ENCODE data around the gene SLFN12L.

The SLFN12L gene

DNA sequence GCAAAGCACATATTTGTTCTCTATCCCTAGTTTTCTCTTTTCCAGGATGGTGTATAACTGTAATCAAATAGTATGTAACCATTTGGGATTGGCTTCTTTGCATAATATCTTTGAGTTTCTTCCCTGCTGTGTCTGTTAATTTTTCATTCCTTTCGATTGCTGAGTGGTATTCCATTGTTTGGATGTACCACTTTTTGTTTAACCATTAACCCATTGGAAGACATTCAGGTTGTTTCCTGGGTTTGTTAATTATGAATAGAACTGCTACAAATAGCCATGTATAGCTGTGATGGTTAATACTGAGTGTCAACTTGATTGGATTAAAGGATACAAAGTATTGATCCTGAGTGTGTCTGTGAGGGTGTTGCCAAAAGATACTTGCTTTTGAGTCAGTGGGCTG is 84.3 kb downstream of the SLFN12L start:
- DNase-seq (ENCODE audit: low spot score): no peak
- TF ChIP-seq, protein P1, sequence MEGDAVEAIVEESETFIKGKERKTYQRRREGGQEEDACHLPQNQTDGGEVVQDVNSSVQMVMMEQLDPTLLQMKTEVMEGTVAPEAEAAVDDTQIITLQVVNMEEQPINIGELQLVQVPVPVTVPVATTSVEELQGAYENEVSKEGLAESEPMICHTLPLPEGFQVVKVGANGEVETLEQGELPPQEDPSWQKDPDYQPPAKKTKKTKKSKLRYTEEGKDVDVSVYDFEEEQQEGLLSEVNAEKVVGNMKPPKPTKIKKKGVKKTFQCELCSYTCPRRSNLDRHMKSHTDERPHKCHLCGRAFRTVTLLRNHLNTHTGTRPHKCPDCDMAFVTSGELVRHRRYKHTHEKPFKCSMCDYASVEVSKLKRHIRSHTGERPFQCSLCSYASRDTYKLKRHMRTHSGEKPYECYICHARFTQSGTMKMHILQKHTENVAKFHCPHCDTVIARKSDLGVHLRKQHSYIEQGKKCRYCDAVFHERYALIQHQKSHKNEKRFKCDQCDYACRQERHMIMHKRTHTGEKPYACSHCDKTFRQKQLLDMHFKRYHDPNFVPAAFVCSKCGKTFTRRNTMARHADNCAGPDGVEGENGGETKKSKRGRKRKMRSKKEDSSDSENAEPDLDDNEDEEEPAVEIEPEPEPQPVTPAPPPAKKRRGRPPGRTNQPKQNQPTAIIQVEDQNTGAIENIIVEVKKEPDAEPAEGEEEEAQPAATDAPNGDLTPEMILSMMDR (IDR thresholded peaks at IDR 0.05): no peak
- Histone ChIP-seq H3K27ac (no peak overlapping the region), H3K4me3 (no peak overlapping the region)

DNA sequence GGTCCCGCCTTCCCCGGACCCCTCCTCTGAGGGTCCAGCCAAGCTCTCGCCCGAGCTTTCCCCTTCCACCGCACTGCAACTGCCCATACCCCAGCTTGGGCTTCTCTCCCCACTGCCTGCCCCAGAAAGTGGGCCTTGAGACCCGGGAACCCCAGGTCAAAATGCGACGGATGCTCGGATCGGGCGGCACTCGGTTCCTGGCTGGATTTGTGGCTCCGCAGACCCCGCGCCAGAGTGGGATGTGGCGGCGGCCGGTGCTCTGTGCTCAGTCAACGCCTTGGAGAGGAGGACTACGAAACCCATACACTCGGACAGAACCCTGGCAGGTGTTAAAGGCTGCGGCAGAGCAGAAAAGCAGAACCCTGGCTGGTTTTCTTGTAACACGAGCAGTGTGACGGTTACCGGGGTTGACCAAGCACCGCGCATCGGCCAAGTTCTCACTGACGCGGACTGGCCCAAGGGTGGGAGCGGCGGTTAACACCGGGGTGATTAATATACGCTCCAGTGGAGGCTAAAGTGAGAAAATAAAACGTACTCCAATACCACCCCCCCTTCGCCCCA is 88.0 kb downstream of the SLFN12L start:
- no peak for DNase-seq (ENCODE audit: low spot score)
- no peak overlapping the region for H3K27ac ChIP-seq
- TF ChIP-seq, protein P1 (IDR thresholded peaks at IDR 0.05): no peak
- peak overlapping the region; percentile 85 for H3K4me3 ChIP-seq

DNA sequence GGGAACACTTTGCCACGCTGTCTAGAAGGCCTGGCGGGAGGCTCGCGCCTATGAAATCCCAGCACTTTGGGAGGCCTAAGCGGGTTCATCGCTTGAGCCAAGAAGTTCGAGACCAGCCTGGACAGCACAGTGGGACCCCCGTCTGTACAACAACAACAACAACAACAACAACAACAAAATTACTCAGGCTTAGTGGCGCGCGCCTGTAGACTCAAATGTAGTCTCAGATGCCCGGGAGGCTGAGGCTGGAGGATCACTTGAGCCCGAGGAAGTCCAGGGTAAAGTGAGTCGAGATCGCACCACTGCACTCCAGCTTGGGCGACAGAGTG is 88.6 kb downstream of the SLFN12L start:
- TF ChIP-seq, protein P1 (IDR thresholded peaks at IDR 0.05): no peak
- Histone ChIP-seq H3K4me3 (peak overlapping the region; percentile 85), H3K27ac (no peak overlapping the region)
- no peak for DNase-seq (ENCODE audit: low spot score)

DNA sequence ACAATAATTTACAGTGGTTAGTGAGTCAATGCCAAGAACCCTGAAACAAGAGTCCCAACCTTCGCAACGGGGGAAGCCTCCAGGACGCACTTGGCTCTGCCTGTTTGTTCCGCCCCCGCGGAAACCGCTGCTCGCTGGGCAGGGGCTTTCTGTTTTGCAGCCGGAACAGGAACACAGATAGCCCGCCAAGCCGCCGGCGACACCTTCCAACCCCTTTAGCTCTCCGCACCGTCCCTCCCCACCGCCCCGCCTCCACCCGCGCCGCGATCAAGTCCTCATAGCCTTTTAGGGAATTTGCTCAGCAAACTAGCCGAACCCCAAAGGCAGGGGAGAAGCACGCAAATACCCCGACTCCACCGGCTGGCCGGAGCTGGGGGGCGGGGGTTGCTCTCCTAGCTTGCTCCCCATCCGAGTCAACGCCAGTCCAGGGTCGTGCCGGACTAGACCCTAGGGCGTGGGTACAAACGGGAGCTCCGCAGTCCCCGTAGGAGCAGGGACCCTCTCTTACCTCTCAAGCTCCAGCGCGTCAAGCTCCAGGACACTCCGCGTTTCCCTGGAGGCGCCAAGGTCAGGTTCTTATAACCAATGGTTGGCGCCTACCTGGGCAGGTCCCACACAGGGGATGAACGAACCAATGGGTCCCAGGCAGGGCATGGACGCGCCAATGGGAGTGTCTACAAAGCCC is 89.1 kb downstream of the SLFN12L start, which contains the start of gene SLFN13:
Gene SLFN13 (minus strand): TSS at position 553 of the 685 bp plus-strand sequence. CDS start 3,086 bp downstream, outside the sequence.
- Histone ChIP-seq H3K4me3 (peak within 1 kb of the TSS; percentile 85), H3K27ac (peak within 1 kb of the TSS in 1 of 2 donors; percentile 66)
- DNase-seq (ENCODE audit: low spot score): peak; percentile 78
- TF ChIP-seq, protein P1 (IDR thresholded peaks at IDR 0.05): no peak

DNA sequence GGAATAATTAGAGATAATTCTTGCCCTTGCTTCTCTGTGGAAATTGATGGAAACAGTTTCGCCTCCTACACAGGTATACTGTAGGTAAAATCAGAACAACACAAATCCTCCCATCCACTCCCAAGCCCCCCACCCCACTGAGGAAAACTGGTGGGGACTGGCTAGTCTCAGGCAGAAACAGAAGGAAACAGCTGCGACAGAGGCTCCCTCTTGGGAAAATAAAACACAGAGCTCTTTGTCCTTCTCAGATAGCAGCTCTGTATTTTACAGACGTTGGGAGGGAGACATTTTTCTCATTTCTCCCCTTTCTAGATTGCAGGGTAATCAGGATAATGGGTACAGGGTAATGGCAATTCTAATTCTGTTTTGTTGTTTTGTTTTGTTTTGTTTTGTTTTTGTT is 90.0 kb downstream of the SLFN12L start:
- TF ChIP-seq, protein P1 (IDR thresholded peaks at IDR 0.05): no peak
- Histone ChIP-seq H3K27ac (no peak overlapping the region), H3K4me3 (no peak overlapping the region)
- DNase-seq (ENCODE audit: low spot score): no peak

DNA sequence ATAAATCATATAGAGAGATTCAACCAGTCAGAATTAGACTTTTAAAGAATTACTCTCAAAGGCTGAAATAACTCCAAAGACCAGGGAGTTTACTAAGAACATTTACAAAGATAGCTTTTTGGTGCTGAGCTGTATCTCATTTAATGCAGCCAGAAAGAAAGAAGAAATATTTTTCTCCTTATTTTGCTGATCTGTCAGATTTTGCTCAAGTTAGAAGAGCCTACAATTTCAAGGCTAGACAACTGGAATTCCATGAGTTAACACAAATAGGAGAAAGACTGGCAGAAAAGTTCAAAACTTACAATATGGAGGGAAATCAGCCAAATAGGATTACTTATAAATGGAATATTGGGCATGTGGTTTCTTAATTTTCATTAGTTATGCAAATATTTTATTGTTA is 99.0 kb downstream of the SLFN12L start:
- Histone ChIP-seq H3K27ac (no peak overlapping the region), H3K4me3 (no peak overlapping the region)
- TF ChIP-seq, protein P1 (IDR thresholded peaks at IDR 0.05): no peak
- DNase-seq (ENCODE audit: low spot score): no peak

Measured in coronary artery (tissue), 2 donors.